Subcutaneous adipose tissue (tissue), 4 donors: ENCODE data around the gene ZNF641. TPM values are rescaled to one million over a fixed set of nuclear protein-coding genes. Genes with fewer than 3 reads are reported as not detected.

ENCODE experiments used
- CTCF ChIP-seq: fragments of 450-650 bp; IDR thresholded peaks from one replicate; pipeline ENCODE4 v1.5.1; 2016; ENCODE audit warnings: low read depth, mild to moderate bottlenecking, control low read depth, antibody characterized with exemption, moderate library complexity
- total RNA-seq, 4 donors: library from RNA; depleted of rRNA; stranded (reverse); fragments of >200 nt; gene quantifications; one replicate each; pipeline ENCODE4 v1.1.0, GENCODE V29; 2016

ZNF641 gene
- total RNA-seq, 4 donors from 2014 or later: 17.3 to 26.0 (median 23.2) TPM

GRCh38 chr12:48334808-48335207 lies 15.9 kb downstream of the ZNF641 start:
- no peak for TF ChIP-seq CTCF

DNA sequence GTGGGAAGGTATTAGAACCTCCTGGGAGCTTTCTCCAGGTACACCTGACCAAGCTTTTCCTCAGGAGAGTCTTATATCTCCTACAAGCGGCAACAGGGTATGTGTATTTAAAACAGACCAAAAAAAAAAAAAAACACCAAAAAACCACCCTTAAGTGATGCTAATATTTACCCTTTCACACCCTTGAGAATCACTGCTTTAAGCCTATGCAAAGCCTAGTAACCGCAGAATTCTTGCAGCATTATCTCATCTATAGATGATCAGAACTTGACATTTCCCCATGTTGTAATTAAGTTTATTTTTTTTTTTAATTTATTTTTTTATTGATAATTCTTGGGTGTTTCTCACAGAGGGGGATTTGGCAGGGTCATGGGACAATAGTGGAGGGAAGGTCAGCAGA lies 19.3 kb downstream of the ZNF641 start:
- no peak for TF ChIP-seq CTCF

DNA sequence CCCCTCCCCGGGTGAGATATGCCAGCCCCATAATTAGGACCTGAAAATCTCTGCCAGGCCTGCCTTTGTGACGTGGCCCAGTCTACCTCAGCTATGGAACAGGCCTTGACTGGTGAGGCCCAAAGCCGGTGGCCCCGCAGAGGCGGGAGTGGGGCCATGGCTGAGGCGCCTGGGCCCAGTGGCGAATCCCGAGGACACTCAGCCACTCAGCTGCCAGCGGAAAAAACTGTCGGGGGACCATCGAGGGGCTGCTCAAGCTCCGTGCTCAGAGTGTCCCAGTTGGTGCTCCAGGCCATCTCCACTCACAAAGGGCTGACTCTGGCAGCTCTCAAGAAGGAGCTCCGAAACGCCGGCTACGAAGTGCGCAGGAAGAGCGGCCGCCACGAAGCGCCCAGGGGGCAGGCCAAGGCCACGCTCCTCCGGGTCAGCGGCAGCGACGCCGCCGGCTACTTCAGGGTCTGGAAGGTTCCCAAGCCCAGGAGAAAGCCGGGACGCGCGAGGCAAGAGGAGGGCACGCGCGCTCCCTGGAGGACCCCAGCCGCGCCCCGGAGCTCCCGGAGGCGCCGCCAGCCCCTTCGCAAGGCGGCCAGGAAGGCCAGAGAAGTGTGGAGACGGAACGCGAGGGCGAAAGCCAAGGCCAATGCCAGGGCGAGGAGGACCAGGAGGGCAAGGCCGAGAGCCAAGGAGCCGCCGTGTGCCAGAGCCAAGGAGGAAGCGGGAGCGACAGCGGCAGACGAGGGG lies 21.4 kb downstream of the ZNF641 start:
- TF ChIP-seq CTCF: no peak

GRCh38 chr12:48316491-48316890 lies 34.2 kb downstream of the ZNF641 start:
- no peak for TF ChIP-seq CTCF

GRCh38 chr12:48311313-48311712 lies 39.4 kb downstream of the ZNF641 start:
- no peak for TF ChIP-seq CTCF

GRCh38 chr12:48307269-48307668 lies 43.5 kb downstream of the ZNF641 start:
- TF ChIP-seq CTCF: no peak

GRCh38 chr12:48305190-48305589 lies 45.5 kb downstream of the ZNF641 start:
- no peak for TF ChIP-seq CTCF
